Lower leg skin (tissue), 3 donors: ENCODE data around the gene PEA15.

Experiments used
- POLR2A ChIP-seq, 2 donors: fragments of 450-650 bp; IDR thresholded peaks; one replicate each; pipeline ENCODE4 v1.6.1; 2016 to 2017; ENCODE audit warnings: antibody characterized with exemption in 2 of 2, mild to moderate bottlenecking in 1 of 2, moderate library complexity in 1 of 2
- TF ChIP-seq, protein P1 (sequence below), 3 donors: fragments of 450-650 bp; IDR thresholded peaks; one replicate each; pipeline ENCODE4 v1.5.1; 2016; ENCODE audit warnings: antibody characterized with exemption in 3 of 3, mild to moderate bottlenecking in 3 of 3, moderate library complexity in 2 of 3

DNA sequence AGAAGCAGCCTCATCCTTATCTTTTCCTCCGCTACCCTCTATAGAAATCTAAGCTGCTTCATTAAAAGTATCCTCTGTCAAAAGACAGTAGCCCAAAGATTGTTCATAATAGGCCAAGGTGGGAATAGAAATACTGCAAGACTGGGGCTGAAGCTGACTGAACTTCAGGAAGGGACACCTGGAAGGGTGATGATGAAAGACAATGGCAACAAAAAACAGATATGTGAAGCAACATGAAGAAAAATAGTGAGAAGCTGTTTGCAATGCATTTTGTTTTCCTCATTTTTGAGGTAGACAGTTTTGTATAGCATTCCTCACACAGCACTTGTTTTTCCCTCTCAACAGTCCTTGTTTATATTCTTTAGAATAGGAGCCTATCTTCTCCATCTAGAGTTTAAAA is 40.2 kb downstream of the PEA15 start:
- TF ChIP-seq, protein P1, sequence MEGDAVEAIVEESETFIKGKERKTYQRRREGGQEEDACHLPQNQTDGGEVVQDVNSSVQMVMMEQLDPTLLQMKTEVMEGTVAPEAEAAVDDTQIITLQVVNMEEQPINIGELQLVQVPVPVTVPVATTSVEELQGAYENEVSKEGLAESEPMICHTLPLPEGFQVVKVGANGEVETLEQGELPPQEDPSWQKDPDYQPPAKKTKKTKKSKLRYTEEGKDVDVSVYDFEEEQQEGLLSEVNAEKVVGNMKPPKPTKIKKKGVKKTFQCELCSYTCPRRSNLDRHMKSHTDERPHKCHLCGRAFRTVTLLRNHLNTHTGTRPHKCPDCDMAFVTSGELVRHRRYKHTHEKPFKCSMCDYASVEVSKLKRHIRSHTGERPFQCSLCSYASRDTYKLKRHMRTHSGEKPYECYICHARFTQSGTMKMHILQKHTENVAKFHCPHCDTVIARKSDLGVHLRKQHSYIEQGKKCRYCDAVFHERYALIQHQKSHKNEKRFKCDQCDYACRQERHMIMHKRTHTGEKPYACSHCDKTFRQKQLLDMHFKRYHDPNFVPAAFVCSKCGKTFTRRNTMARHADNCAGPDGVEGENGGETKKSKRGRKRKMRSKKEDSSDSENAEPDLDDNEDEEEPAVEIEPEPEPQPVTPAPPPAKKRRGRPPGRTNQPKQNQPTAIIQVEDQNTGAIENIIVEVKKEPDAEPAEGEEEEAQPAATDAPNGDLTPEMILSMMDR (IDR thresholded peaks at IDR 0.05): no peak
- no peak for TF ChIP-seq POLR2A (IDR thresholded peaks at IDR 0.05)
